Keratinocyte (primary cell): ENCODE results near the gene CAMSAP3. TPM values are rescaled to one million over a fixed set of nuclear protein-coding genes. Genes with fewer than 3 reads are reported as not detected.

Experiments used
- DNase-seq: peaks from one replicate; pipeline ENCODE4 v3.0.0-alpha.2; 2011; ENCODE audit warnings: low read depth, missing footprints, low spot score
- FAIRE-seq: peaks from 2 replicates; lab custom pipeline; 2011; peaks lifted over from hg19 to GRCh38; lab: Jason Lieb, UNC
- H2AFZ ChIP-seq: 2 replicates; pipeline ENCODE4 v1.6.0; 2012; ENCODE audit warnings: low read length, control low read depth, inconsistent platforms; ENCODE audit not compliant: control insufficient read depth
- H3K27ac ChIP-seq: 2 replicates; pipeline ENCODE4 v1.5.1; 2011; ENCODE audit warnings: low read length; ENCODE audit not compliant: control insufficient read depth, insufficient read depth
- H3K27me3 ChIP-seq: 3 replicates; pipeline ENCODE4 v1.6.0; 2011; ENCODE audit warnings: low read length; ENCODE audit not compliant: control insufficient read depth, insufficient read depth; ENCODE audit errors: extremely low read depth
- H3K36me3 ChIP-seq, 2 experiments: 2 replicates in 1 of 2; 3 replicates in 1 of 2; pipeline ENCODE4 v1.5.1; 2011; ENCODE audit warnings: low read length in 2 of 2, mild to moderate bottlenecking in 1 of 2; ENCODE audit not compliant: control insufficient read depth in 2 of 2, insufficient read depth in 2 of 2; ENCODE audit errors: extremely low read depth in 1 of 2
- H3K4me1 ChIP-seq: 3 replicates; pipeline ENCODE4 v1.5.1; 2011; ENCODE audit warnings: low read length; ENCODE audit not compliant: control insufficient read depth, insufficient read depth; ENCODE audit errors: extremely low read depth
- H3K4me2 ChIP-seq: 3 replicates; pipeline ENCODE4 v1.6.0; 2011; ENCODE audit warnings: low read depth, low read length; ENCODE audit not compliant: control insufficient read depth, insufficient read depth; ENCODE audit errors: extremely low read depth
- H3K4me3 ChIP-seq, 3 experiments: fragments of 200-600 bp in 1 of 3; sonication (generic) in 1 of 3; 2 replicates in 2 of 3; 3 replicates in 1 of 3; pipeline ENCODE4 v1.5.1; 2011 to 2016; ENCODE audit warnings: low read length in 3 of 3, mild to moderate bottlenecking in 3 of 3, control low read depth in 2 of 3, inconsistent platforms in 1 of 3, low read depth in 1 of 3, mixed read lengths in 1 of 3, mixed run types in 1 of 3, moderate library complexity in 1 of 3; ENCODE audit not compliant: control insufficient read depth in 2 of 3, insufficient read depth in 2 of 3; ENCODE audit errors: extremely low read depth in 1 of 3
- H3K79me2 ChIP-seq: 2 replicates; pipeline ENCODE4 v1.6.0; 2012; ENCODE audit warnings: low read length; ENCODE audit not compliant: control insufficient read depth, insufficient read depth
- H3K9ac ChIP-seq: 3 replicates; pipeline ENCODE4 v1.6.0; 2011; ENCODE audit warnings: low read length; ENCODE audit not compliant: control insufficient read depth, insufficient read depth; ENCODE audit errors: extremely low read depth
- H3K9me1 ChIP-seq: 3 replicates; pipeline ENCODE4 v1.6.0; 2011; ENCODE audit warnings: low read length; ENCODE audit not compliant: control insufficient read depth, insufficient read depth; ENCODE audit errors: extremely low read depth
- H3K9me3 ChIP-seq: 2 replicates; pipeline ENCODE4 v1.5.1; 2012; ENCODE audit warnings: low read depth, low read length; ENCODE audit not compliant: control insufficient read depth
- H4K20me1 ChIP-seq: 3 replicates; pipeline ENCODE4 v1.6.0; 2011; ENCODE audit warnings: low read length; ENCODE audit not compliant: control insufficient read depth, insufficient read depth; ENCODE audit errors: extremely low read depth
- CTCF ChIP-seq, 3 experiments: IDR thresholded peaks in 1 of 3; conservative IDR thresholded peaks in 1 of 3; optimal IDR thresholded peaks in 1 of 3; 2 replicates in 2 of 3; 3 replicates in 1 of 3; pipeline versions ENCODE3 to v1.5.1; 2011; ENCODE audit warnings: low read length in 3 of 3, mild to moderate bottlenecking in 3 of 3, moderate library complexity in 2 of 3, control low read depth in 1 of 3, inconsistent platforms in 1 of 3; ENCODE audit not compliant: insufficient read depth in 2 of 3; ENCODE audit errors: extremely low read depth in 1 of 3
- EZH2 ChIP-seq: IDR thresholded peaks from one replicate; pipeline ENCODE4 v1.6.1; 2012; ENCODE audit warnings: inconsistent platforms, mild to moderate bottlenecking, low read length, moderate library complexity
- dilution Hi-C: fragments of 300-500 bp; cut with MboI; formaldehyde crosslinking; loops from one replicate; pipeline ENCODE4 v1.7.0; 2020; ENCODE audit warnings: low sequenced_read_pairs; ENCODE audit not compliant: extremely low pct_ligation_motif_present
- polyA plus RNA-seq, 5 experiments: library from polyadenylated mRNA; depleted of rRNA in 3 of 5; stranded (reverse) in 3 of 5; stranded (forward) in 1 of 5; unstranded in 1 of 5; fragments of >200 nt; gene quantifications; 1 replicate in 1 of 5; 2 replicates in 3 of 5; 3 replicates in 1 of 5; pipeline versions ENCODE4 v1.2.1 to v1.2.3, GENCODE V29; 2011 to 2012; ENCODE audit warnings: missing spikeins in 2 of 5, low read depth in 1 of 5, low replicate concordance in 1 of 5

CAMSAP3 gene
- polyA plus RNA-seq, 1 donor (not counting 4 experiments of a cell fraction or from before 2014, with no cell fraction given) = 2.4 TPM

GRCh38 chr19:7596211-7596937 lies 711 bp downstream of the CAMSAP3 start:
- FAIRE-seq (no peak), DNase-seq (no peak)
- peak overlapping the region; percentile 81 for H3K4me2 ChIP-seq
- dilution Hi-C loops = no loop called here
- H3K79me2 ChIP-seq = peaks cover 2% of the 10 kb centered on the region
- TF ChIP-seq CTCF (optimal IDR thresholded peaks at IDR 0.05 in 1 of 3, IDR thresholded peaks at IDR 0.05 in 1 of 3, conservative IDR thresholded peaks at IDR 0.05 in 1 of 3; ENCODE audit: extremely low read depth in 1 of 3, insufficient read depth in 2 of 3, low read length in 3 of 3) = peak in 1 of 3 experiments; percentile 23
- no peak for TF ChIP-seq EZH2
- H3K36me3 ChIP-seq = peaks cover 0 to 2% of the 10 kb centered on the region in 2 experiments
- no peak overlapping the region for H2AFZ ChIP-seq
- H3K27me3 ChIP-seq = no peaks in the 10 kb centered on the region
- H3K9me1 ChIP-seq = peaks cover 4% of the 10 kb centered on the region
- no peak overlapping the region for H3K27ac ChIP-seq
- peaks cover 8% of the 10 kb centered on the region for H4K20me1 ChIP-seq
- peak overlapping the region; percentile 73 for H3K9ac ChIP-seq
- H3K9me3 ChIP-seq = no peaks in the 10 kb centered on the region
- H3K4me1 ChIP-seq = peaks cover 11% of the 10 kb centered on the region
- peak overlapping the region; percentile 49 to 70 (median 62) for H3K4me3 ChIP-seq

- H3K4me1 ChIP-seq = peaks cover 14% of the 10 kb centered on the region
- H3K27me3 ChIP-seq = no peaks in the 10 kb centered on the region
- H3K4me3 ChIP-seq = no peak overlapping the region
- peaks cover 4% of the 10 kb centered on the region for H3K9me1 ChIP-seq
- peak in 1 of 3 experiments; percentile 34 for TF ChIP-seq CTCF (optimal IDR thresholded peaks at IDR 0.05 in 1 of 3, IDR thresholded peaks at IDR 0.05 in 1 of 3, conservative IDR thresholded peaks at IDR 0.05 in 1 of 3; ENCODE audit: extremely low read depth in 1 of 3, insufficient read depth in 2 of 3, low read length in 3 of 3)
- TF ChIP-seq EZH2 = no peak
- H3K79me2 ChIP-seq = peaks cover 2% of the 10 kb centered on the region
- no peak overlapping the region for H2AFZ ChIP-seq
- H3K9me3 ChIP-seq = no peaks in the 10 kb centered on the region
- FAIRE-seq = no peak
- dilution Hi-C loops = no loop called here
- peaks cover 0 to 2% of the 10 kb centered on the region in 2 experiments for H3K36me3 ChIP-seq
- no peak overlapping the region for H3K9ac ChIP-seq
- DNase-seq = no peak
- peaks cover 8% of the 10 kb centered on the region for H4K20me1 ChIP-seq
- no peak overlapping the region for H3K4me2 ChIP-seq
- no peak overlapping the region for H3K27ac ChIP-seq
These were observed 2.0 kb downstream of the CAMSAP3 start for GRCh38 chr19:7597689-7598088.
